Gastroesophageal sphincter (tissue), 3 donors: ENCODE data around the gene DPEP1.

Experiments
- CTCF ChIP-seq, 4 experiments: fragments of 200-600 bp in 2 of 4; fragments of 450-650 bp in 2 of 4; sonication (generic) in 1 of 4; IDR thresholded peaks; one replicate each; pipeline ENCODE4 v1.5.1; 2017 to 2019; ENCODE audit warnings: antibody characterized with exemption in 4 of 4, mild to moderate bottlenecking in 2 of 4, moderate library complexity in 2 of 4
- POLR2A ChIP-seq, 2 donors: fragments of 450-650 bp; IDR thresholded peaks; one replicate each; pipeline ENCODE4 v1.6.1; 2017; ENCODE audit warnings: antibody characterized with exemption in 2 of 2, mild to moderate bottlenecking in 2 of 2, moderate library complexity in 1 of 2
- POLR2AphosphoS5 ChIP-seq: sonication (generic); formaldehyde crosslinking; IDR thresholded peaks from one replicate; pipeline ENCODE4 v1.6.1; 2017; ENCODE audit warnings: antibody characterized with exemption

- TF ChIP-seq POLR2AphosphoS5 (peak; percentile 33), POLR2A (IDR thresholded peaks at IDR 0.05) (no peak), CTCF (IDR thresholded peaks at IDR 0.05) (peak in 3 of 4 experiments; percentile 23 to 61 (median 42))
Measured at GRCh38 chr16:89565506-89566372, 47.7 kb upstream of the DPEP1 start.
